ENCODE data around the gene RAB3IL1.

RAB3IL1 gene

GRCh38 chr11:61862714-61863547, 54.4 kb downstream of the RAB3IL1 start:
- Histone ChIP-seq H3K36me3 (replicated peaks) (peaks cover 53% of the 10 kb centered on the region), H3K4me3 (no peak overlapping the region), H3K9me3 (no peaks in the 10 kb centered on the region), H3K4me1 (no peaks in the 10 kb centered on the region), H3K27me3 (ENCODE audit: low read depth) (no peaks in the 10 kb centered on the region)
- DNase-seq (ENCODE audit: low spot score in 2 of 2) = no peak
- in situ Hi-C loops (cut with MboI; ENCODE audit: low sequenced_read_pairs) = no loop called here

GRCh38 chr11:61861634-61862033, 55.7 kb downstream of the RAB3IL1 start:
- no peaks in the 10 kb centered on the region for H3K27me3 ChIP-seq (ENCODE audit: low read depth)
- in situ Hi-C loops (cut with MboI; ENCODE audit: low sequenced_read_pairs) = no loop called here
- no peaks in the 10 kb centered on the region for H3K4me1 ChIP-seq
- DNase-seq (ENCODE audit: low spot score in 2 of 2) = no peak
- H3K9me3 ChIP-seq = no peaks in the 10 kb centered on the region
- H3K36me3 ChIP-seq (replicated peaks) = peaks cover 65% of the 10 kb centered on the region
- H3K4me3 ChIP-seq = no peak overlapping the region

- DNase-seq (ENCODE audit: low spot score in 2 of 2) = no peak
- in situ Hi-C loops (cut with MboI; ENCODE audit: low sequenced_read_pairs) = no loop called here
Observed at GRCh38 chr11:61860054-61860903, 57.1 kb downstream of the RAB3IL1 start.

GRCh38 chr11:61855939-61856680, 61.3 kb downstream of the RAB3IL1 start:
- peaks cover 72% of the 10 kb centered on the region for H3K36me3 ChIP-seq (replicated peaks)
- no peaks in the 10 kb centered on the region for H3K9me3 ChIP-seq
- no peak for DNase-seq (ENCODE audit: low spot score in 2 of 2)
- no peak overlapping the region for H3K4me3 ChIP-seq
- H3K4me1 ChIP-seq = no peaks in the 10 kb centered on the region
- in situ Hi-C loops (cut with MboI; ENCODE audit: low sequenced_read_pairs) = no loop called here
- no peaks in the 10 kb centered on the region for H3K27me3 ChIP-seq (ENCODE audit: low read depth)

More at GRCh38 chr11:61860054-61860903, 57.1 kb downstream of the RAB3IL1 start:
- Histone ChIP-seq H3K4me1 (no peaks in the 10 kb centered on the region), H3K27me3 (ENCODE audit: low read depth) (no peaks in the 10 kb centered on the region), H3K9me3 (no peaks in the 10 kb centered on the region), H3K4me3 (no peak overlapping the region), H3K36me3 (replicated peaks) (peaks cover 58% of the 10 kb centered on the region)

DNA sequence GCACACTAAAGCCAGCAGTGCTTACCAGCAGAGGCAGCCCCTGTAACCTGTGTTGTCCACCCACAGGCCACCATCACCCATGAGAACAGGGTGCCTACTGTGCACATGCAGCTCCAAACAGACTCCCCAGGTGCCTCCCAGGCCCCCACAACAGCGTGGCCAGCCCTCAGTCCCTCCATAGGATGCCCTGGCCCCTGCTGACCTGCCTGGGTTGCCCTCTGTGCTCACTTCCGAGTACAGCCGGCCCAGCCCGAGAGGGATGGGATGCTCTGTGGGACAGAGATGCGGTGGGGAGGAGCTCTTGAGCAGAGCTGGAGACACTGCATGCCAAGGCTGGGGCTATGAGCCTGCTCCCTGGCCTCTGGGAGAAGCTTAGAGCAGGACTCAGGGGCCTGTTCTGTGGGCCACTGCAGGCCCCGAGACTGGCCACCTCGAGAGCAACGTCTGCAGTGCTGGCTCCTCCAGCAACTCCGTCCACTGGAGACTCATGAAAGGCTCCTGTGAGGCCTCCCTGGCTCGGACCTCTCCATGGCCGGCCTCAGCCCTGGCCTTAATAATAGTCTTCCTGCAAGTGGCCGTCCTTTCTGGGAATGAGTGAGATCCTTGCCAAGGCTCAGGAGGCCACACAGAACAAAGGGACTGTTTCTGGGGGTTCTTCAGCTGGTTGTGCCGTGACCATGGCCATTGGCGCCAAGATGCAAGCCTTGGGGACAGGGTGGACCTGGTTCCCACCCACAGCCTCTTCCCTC, 62.2 kb downstream of the RAB3IL1 start:
- H3K4me1 ChIP-seq = no peaks in the 10 kb centered on the region
- no peak overlapping the region for H3K4me3 ChIP-seq
- in situ Hi-C loops (cut with MboI; ENCODE audit: low sequenced_read_pairs) = no loop called here
- H3K27me3 ChIP-seq (ENCODE audit: low read depth) = no peaks in the 10 kb centered on the region
- no peak for DNase-seq (ENCODE audit: low spot score in 2 of 2)
- no peaks in the 10 kb centered on the region for H3K9me3 ChIP-seq
- H3K36me3 ChIP-seq (replicated peaks) = peaks cover 74% of the 10 kb centered on the region

DNA sequence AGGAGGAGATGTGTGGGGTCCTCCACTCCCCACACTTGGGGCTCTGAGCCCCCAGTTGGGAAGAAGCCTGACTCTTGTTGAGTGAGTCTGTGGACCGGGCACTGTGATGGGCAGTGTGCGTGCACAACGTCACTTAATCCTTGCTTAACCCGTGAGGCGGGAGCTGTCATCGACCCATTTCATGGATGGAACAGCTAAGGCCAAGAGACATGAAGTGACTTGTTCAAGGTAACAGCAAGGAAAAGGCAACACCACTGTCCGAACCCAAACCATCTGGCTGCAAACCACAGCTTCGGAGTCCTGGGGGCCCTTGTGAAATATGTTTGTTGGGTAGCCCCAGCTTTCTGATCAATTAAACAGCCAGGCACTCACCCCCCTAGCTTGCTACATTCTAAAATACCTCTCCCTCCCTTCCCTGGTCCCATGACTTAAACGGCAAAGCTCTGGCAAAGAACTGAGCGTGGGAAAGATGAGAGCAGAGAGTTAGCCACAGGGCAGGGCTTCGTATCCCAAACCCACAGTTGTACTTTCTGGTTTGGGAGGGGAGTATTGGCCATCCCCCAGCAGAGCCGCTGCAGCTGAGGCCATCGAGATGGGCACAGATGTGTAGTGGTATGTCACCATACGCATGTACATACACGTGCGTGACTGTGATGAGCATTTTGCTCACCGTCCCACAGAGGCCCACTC, 63.0 kb downstream of the RAB3IL1 start:
- Histone ChIP-seq H3K4me1 (no peaks in the 10 kb centered on the region), H3K27me3 (ENCODE audit: low read depth) (no peaks in the 10 kb centered on the region), H3K4me3 (no peak overlapping the region), H3K36me3 (replicated peaks) (peaks cover 74% of the 10 kb centered on the region), H3K9me3 (no peaks in the 10 kb centered on the region)
- in situ Hi-C loops (cut with MboI; ENCODE audit: low sequenced_read_pairs) = no loop called here
- DNase-seq (ENCODE audit: low spot score in 2 of 2) = no peak

GRCh38 chr11:61853698-61854169, 63.6 kb downstream of the RAB3IL1 start:
- H3K36me3 ChIP-seq (replicated peaks) = peaks cover 74% of the 10 kb centered on the region

DNA sequence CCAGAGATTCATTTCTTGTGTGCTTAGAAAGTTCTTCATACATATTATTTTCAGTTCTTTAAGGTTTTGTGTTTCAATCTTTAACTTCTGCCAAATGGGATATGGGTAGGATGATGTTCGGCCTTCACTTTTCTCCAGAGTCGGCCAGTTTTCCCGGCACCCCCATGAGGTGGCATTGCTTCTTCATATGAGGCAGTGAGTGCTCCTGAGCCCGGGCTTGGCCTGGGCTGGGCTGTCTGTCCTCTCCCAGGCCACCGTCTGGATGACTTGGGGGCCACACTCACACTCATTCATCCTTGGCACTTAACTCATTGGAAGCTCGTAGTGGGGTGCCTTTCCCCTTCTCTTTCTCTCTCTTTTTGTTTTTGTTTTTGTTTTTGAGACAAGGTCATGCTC, 65.5 kb downstream of the RAB3IL1 start:
- H3K36me3 ChIP-seq (replicated peaks) = peaks cover 81% of the 10 kb centered on the region
- H3K4me3 ChIP-seq = no peak overlapping the region
- no peaks in the 10 kb centered on the region for H3K27me3 ChIP-seq (ENCODE audit: low read depth)
- no peaks in the 10 kb centered on the region for H3K4me1 ChIP-seq
- H3K9me3 ChIP-seq = no peaks in the 10 kb centered on the region
- in situ Hi-C loops (cut with MboI; ENCODE audit: low sequenced_read_pairs) = no loop called here
- no peak for DNase-seq (ENCODE audit: low spot score in 2 of 2)

More at GRCh38 chr11:61853698-61854169, 63.6 kb downstream of the RAB3IL1 start:
- in situ Hi-C loops (cut with MboI; ENCODE audit: low sequenced_read_pairs) = no loop called here
- Histone ChIP-seq H3K4me1 (no peaks in the 10 kb centered on the region), H3K4me3 (no peak overlapping the region), H3K27me3 (ENCODE audit: low read depth) (no peaks in the 10 kb centered on the region), H3K9me3 (no peaks in the 10 kb centered on the region)
- no peak for DNase-seq (ENCODE audit: low spot score in 2 of 2)

GRCh38 chr11:61851113-61851899, 66.1 kb downstream of the RAB3IL1 start:
- Histone ChIP-seq H3K27me3 (ENCODE audit: low read depth) (no peaks in the 10 kb centered on the region), H3K4me3 (no peak overlapping the region), H3K9me3 (no peaks in the 10 kb centered on the region), H3K36me3 (replicated peaks) (peaks cover 82% of the 10 kb centered on the region), H3K4me1 (no peaks in the 10 kb centered on the region)
- in situ Hi-C loops (cut with MboI; ENCODE audit: low sequenced_read_pairs) = no loop called here
- no peak for DNase-seq (ENCODE audit: low spot score in 2 of 2)

GRCh38 chr11:61850687-61851086, 66.7 kb downstream of the RAB3IL1 start:
- in situ Hi-C loops (cut with MboI; ENCODE audit: low sequenced_read_pairs) = no loop called here
- no peaks in the 10 kb centered on the region for H3K27me3 ChIP-seq (ENCODE audit: low read depth)
- DNase-seq (ENCODE audit: low spot score in 2 of 2) = no peak
- no peak overlapping the region for H3K4me3 ChIP-seq
- H3K9me3 ChIP-seq = no peaks in the 10 kb centered on the region
- peaks cover 82% of the 10 kb centered on the region for H3K36me3 ChIP-seq (replicated peaks)
- H3K4me1 ChIP-seq = no peaks in the 10 kb centered on the region

GRCh38 chr11:61848631-61849030, 68.7 kb downstream of the RAB3IL1 start:
- Histone ChIP-seq H3K4me3 (no peak overlapping the region), H3K36me3 (replicated peaks) (peaks cover 81% of the 10 kb centered on the region)
- in situ Hi-C loops (cut with MboI; ENCODE audit: low sequenced_read_pairs) = no loop called here

More at GRCh38 chr11:61848631-61849030, 68.7 kb downstream of the RAB3IL1 start:
- Histone ChIP-seq H3K4me1 (no peaks in the 10 kb centered on the region), H3K9me3 (no peaks in the 10 kb centered on the region), H3K27me3 (ENCODE audit: low read depth) (no peaks in the 10 kb centered on the region)
- DNase-seq (ENCODE audit: low spot score in 2 of 2) = no peak
